Immature natural killer cell (primary cell): ENCODE measurements around the gene FMN1. TPM values are rescaled to one million over a fixed set of nuclear protein-coding genes. Genes with fewer than 3 reads are reported as not detected.

Source experiments
- DNase-seq, 3 donors: peaks; one replicate each; pipeline ENCODE4 v3.0.0; 2022; ENCODE audit warnings: mixed read lengths in 1 of 3
- H3K27ac Mint-ChIP-seq, 6 donors: one replicate each; pipeline ENCODE4 v1.8.0; 2020; ENCODE audit warnings: mixed read lengths in 6 of 6, mild to moderate bottlenecking in 5 of 6, inconsistent platforms in 4 of 6, moderate library complexity in 3 of 6
- H3K27me3 Mint-ChIP-seq, 3 donors: one replicate each; pipeline ENCODE4 v1.8.0; 2020 to 2021; ENCODE audit warnings: low read depth in 3 of 3, mild to moderate bottlenecking in 3 of 3, mixed read lengths in 3 of 3, moderate library complexity in 3 of 3, inconsistent platforms in 1 of 3
- H3K36me3 Mint-ChIP-seq, 3 donors: one replicate each; pipeline ENCODE4 v1.8.0; 2020; ENCODE audit warnings: mixed read lengths in 3 of 3, inconsistent platforms in 2 of 3, mild to moderate bottlenecking in 2 of 3
- H3K4me1 Mint-ChIP-seq, 2 donors: one replicate each; pipeline ENCODE4 v1.8.0; 2020; ENCODE audit warnings: inconsistent platforms in 2 of 2, mild to moderate bottlenecking in 2 of 2, mixed read lengths in 2 of 2, moderate library complexity in 1 of 2
- H3K4me3 Mint-ChIP-seq, 5 donors: one replicate each; pipeline ENCODE4 v1.8.0; 2020; ENCODE audit warnings: mild to moderate bottlenecking in 5 of 5, mixed read lengths in 5 of 5, inconsistent platforms in 3 of 5, moderate library complexity in 3 of 5
- H3K9me3 Mint-ChIP-seq, 6 donors: one replicate each; pipeline ENCODE4 v1.8.0; 2020; ENCODE audit warnings: mild to moderate bottlenecking in 6 of 6, mixed read lengths in 6 of 6, inconsistent platforms in 4 of 6, moderate library complexity in 3 of 6
- polyA plus RNA-seq, 3 donors: library from polyadenylated mRNA; unstranded; fragments of 300-500 nt; fragmentation: Illumina TruSeq; gene quantifications; one replicate each; pipeline ENCODE4 v1.2.3, GENCODE V29; 2021

The FMN1 gene
- polyA plus RNA-seq, 3 donors from 2014 or later, result not detected

- no peak overlapping the region for H3K4me3 Mint-ChIP-seq
- H3K27ac Mint-ChIP-seq, result no peak overlapping the region
- H3K4me1 Mint-ChIP-seq, result no peaks in the 10 kb centered on the region
Measured at GRCh38 chr15:33007303-33007855, 187.1 kb downstream of the FMN1 start.

GRCh38 chr15:33005582-33005981 is 188.9 kb downstream of the FMN1 start:
- no peak overlapping the region for H3K27ac Mint-ChIP-seq
- no peaks in the 10 kb centered on the region for H3K4me1 Mint-ChIP-seq
- no peak overlapping the region for H3K4me3 Mint-ChIP-seq
- DNase-seq, result no peak
- H3K9me3 Mint-ChIP-seq, result peaks cover 0 to 4% (median 0%) of the 10 kb centered on the region in 6 donors
- peaks cover 0 to 3% (median 3%) of the 10 kb centered on the region in 3 donors for H3K27me3 Mint-ChIP-seq
- H3K36me3 Mint-ChIP-seq, result no peaks in the 10 kb centered on the region

More at GRCh38 chr15:33007303-33007855, 187.1 kb downstream of the FMN1 start:
- Mint-ChIP-seq H3K9me3 (peaks cover 0 to 4% (median 0%) of the 10 kb centered on the region in 6 donors), H3K27me3 (peaks cover 0 to 3% (median 3%) of the 10 kb centered on the region in 3 donors), H3K36me3 (no peaks in the 10 kb centered on the region)
- no peak for DNase-seq

GRCh38 chr15:33001926-33002325 is 192.6 kb downstream of the FMN1 start:
- Mint-ChIP-seq H3K36me3 (no peaks in the 10 kb centered on the region), H3K27me3 (peaks cover 0 to 12% (median 2%) of the 10 kb centered on the region in 3 donors), H3K4me1 (no peaks in the 10 kb centered on the region), H3K4me3 (no peak overlapping the region), H3K9me3 (no peaks in the 10 kb centered on the region), H3K27ac (no peak overlapping the region)
- no peak for DNase-seq

GRCh38 chr15:32998979-32999672 is 195.4 kb downstream of the FMN1 start:
- Mint-ChIP-seq H3K27ac (no peak overlapping the region), H3K27me3 (peaks cover 0 to 12% (median 2%) of the 10 kb centered on the region in 3 donors), H3K4me3 (no peak overlapping the region), H3K9me3 (no peaks in the 10 kb centered on the region), H3K36me3 (no peaks in the 10 kb centered on the region), H3K4me1 (no peaks in the 10 kb centered on the region)
- DNase-seq, result no peak

GRCh38 chr15:32998182-32998581 is 196.3 kb downstream of the FMN1 start:
- H3K27ac Mint-ChIP-seq, result no peak overlapping the region
- H3K4me1 Mint-ChIP-seq, result no peaks in the 10 kb centered on the region
- H3K27me3 Mint-ChIP-seq, result peaks cover 0 to 12% (median 2%) of the 10 kb centered on the region in 3 donors
- no peak for DNase-seq
- H3K4me3 Mint-ChIP-seq, result no peak overlapping the region
- no peaks in the 10 kb centered on the region for H3K9me3 Mint-ChIP-seq
- no peaks in the 10 kb centered on the region for H3K36me3 Mint-ChIP-seq

- no peak for DNase-seq
- H3K27me3 Mint-ChIP-seq, result peaks cover 0 to 12% (median 2%) of the 10 kb centered on the region in 3 donors
- no peak overlapping the region for H3K4me3 Mint-ChIP-seq
- no peaks in the 10 kb centered on the region for H3K9me3 Mint-ChIP-seq
- no peaks in the 10 kb centered on the region for H3K36me3 Mint-ChIP-seq
- no peaks in the 10 kb centered on the region for H3K4me1 Mint-ChIP-seq
- no peak overlapping the region for H3K27ac Mint-ChIP-seq
Measured at GRCh38 chr15:32994810-32995424, 199.6 kb downstream of the FMN1 start.

- DNase-seq, result no peak
- Mint-ChIP-seq H3K27me3 (peaks cover 0 to 12% (median 2%) of the 10 kb centered on the region in 3 donors), H3K9me3 (no peaks in the 10 kb centered on the region), H3K27ac (no peak overlapping the region), H3K36me3 (no peaks in the 10 kb centered on the region), H3K4me3 (no peak overlapping the region), H3K4me1 (no peaks in the 10 kb centered on the region)
Measured at GRCh38 chr15:32993285-32993684, 201.2 kb downstream of the FMN1 start.

GRCh38 chr15:32991619-32992111 is 202.8 kb downstream of the FMN1 start:
- H3K36me3 Mint-ChIP-seq, result no peaks in the 10 kb centered on the region
- H3K27me3 Mint-ChIP-seq, result no peaks in the 10 kb centered on the region
- no peaks in the 10 kb centered on the region for H3K9me3 Mint-ChIP-seq
- no peak overlapping the region for H3K27ac Mint-ChIP-seq
- no peaks in the 10 kb centered on the region for H3K4me1 Mint-ChIP-seq
- H3K4me3 Mint-ChIP-seq, result no peak overlapping the region
- no peak for DNase-seq

- Mint-ChIP-seq H3K9me3 (no peaks in the 10 kb centered on the region), H3K36me3 (no peaks in the 10 kb centered on the region), H3K27ac (no peak overlapping the region), H3K4me3 (no peak overlapping the region), H3K4me1 (no peaks in the 10 kb centered on the region), H3K27me3 (peaks cover 0 to 2% (median 0%) of the 10 kb centered on the region in 3 donors)
- no peak for DNase-seq
Measured at GRCh38 chr15:32990071-32990470, 204.4 kb downstream of the FMN1 start.

- H3K4me1 Mint-ChIP-seq, result peaks cover 0 to 1% of the 10 kb centered on the region in 2 donors
- no peaks in the 10 kb centered on the region for H3K9me3 Mint-ChIP-seq
- H3K36me3 Mint-ChIP-seq, result no peaks in the 10 kb centered on the region
- DNase-seq, result no peak
- peaks cover 0 to 5% (median 0%) of the 10 kb centered on the region in 3 donors for H3K27me3 Mint-ChIP-seq
- no peak overlapping the region for H3K27ac Mint-ChIP-seq
- H3K4me3 Mint-ChIP-seq, result no peak overlapping the region
Measured at GRCh38 chr15:32987067-32987466, 207.4 kb downstream of the FMN1 start.

GRCh38 chr15:32986147-32986546 is 208.4 kb downstream of the FMN1 start:
- DNase-seq, result no peak
- Mint-ChIP-seq H3K27ac (no peak overlapping the region), H3K4me1 (peaks cover 0 to 5% of the 10 kb centered on the region in 2 donors), H3K4me3 (no peak overlapping the region), H3K9me3 (no peaks in the 10 kb centered on the region), H3K27me3 (peaks cover 0 to 6% (median 0%) of the 10 kb centered on the region in 3 donors), H3K36me3 (no peaks in the 10 kb centered on the region)

- no peak for DNase-seq
- Mint-ChIP-seq H3K9me3 (peaks cover 0 to 2% (median 0%) of the 10 kb centered on the region in 6 donors), H3K4me1 (peaks cover 0 to 5% of the 10 kb centered on the region in 2 donors), H3K27ac (no peak overlapping the region), H3K27me3 (peaks cover 0 to 9% (median 0%) of the 10 kb centered on the region in 3 donors), H3K36me3 (no peaks in the 10 kb centered on the region), H3K4me3 (no peak overlapping the region)
Measured at GRCh38 chr15:32983679-32984078, 210.8 kb downstream of the FMN1 start.

GRCh38 chr15:32982001-32982400 is 212.5 kb downstream of the FMN1 start:
- Mint-ChIP-seq H3K27me3 (peaks cover 0 to 9% (median 0%) of the 10 kb centered on the region in 3 donors), H3K27ac (no peak overlapping the region), H3K36me3 (no peaks in the 10 kb centered on the region), H3K9me3 (peaks cover 0 to 2% (median 0%) of the 10 kb centered on the region in 6 donors), H3K4me3 (no peak overlapping the region), H3K4me1 (peaks cover 0 to 5% of the 10 kb centered on the region in 2 donors)
- no peak for DNase-seq

- DNase-seq, result no peak
- Mint-ChIP-seq H3K27ac (no peak overlapping the region), H3K27me3 (peaks cover 0 to 9% (median 0%) of the 10 kb centered on the region in 3 donors), H3K4me3 (no peak overlapping the region), H3K36me3 (no peaks in the 10 kb centered on the region), H3K9me3 (peaks cover 0 to 2% (median 0%) of the 10 kb centered on the region in 6 donors), H3K4me1 (peaks cover 0 to 5% of the 10 kb centered on the region in 2 donors)
Measured at GRCh38 chr15:32981536-32981935, 213.0 kb downstream of the FMN1 start.
